Upper lobe of right lung (tissue), 1 donor: ENCODE data around the gene TPCN2. TPM values are rescaled to one million over a fixed set of nuclear protein-coding genes. Genes with fewer than 3 reads are reported as not detected.

ENCODE experiments used
- ATAC-seq: fragments of 200-7000 bp; cut with Tn5 transposase; one replicate; pipeline ENCODE4 v1.9.1; 2020; ENCODE audit warnings: mild to moderate bottlenecking, moderate library complexity
- DNase-seq: peaks from one replicate; pipeline ENCODE4 v3.0.0-alpha.2; 2020
- H3K27ac ChIP-seq: fragments of 200-600 bp; one replicate; pipeline ENCODE4 v1.8.0; 2022
- H3K27me3 ChIP-seq: fragments of 200-600 bp; one replicate; pipeline ENCODE4 v1.8.0; 2022; ENCODE audit warnings: mild to moderate bottlenecking
- H3K36me3 ChIP-seq: fragments of 200-600 bp; one replicate; pipeline ENCODE4 v1.8.0; 2022
- H3K4me1 ChIP-seq: fragments of 200-600 bp; one replicate; pipeline ENCODE4 v1.8.0; 2022
- H3K4me3 ChIP-seq: fragments of 200-600 bp; one replicate; pipeline ENCODE4 v1.8.0; 2022; ENCODE audit warnings: mild to moderate bottlenecking
- H3K9me3 ChIP-seq: fragments of 200-600 bp; one replicate; pipeline ENCODE4 v1.8.0; 2022
- CTCF ChIP-seq: fragments of 200-600 bp; IDR thresholded peaks from one replicate; pipeline ENCODE4 v1.8.0; 2022; ENCODE audit warnings: antibody characterized with exemption
- intact Hi-C: fragments of 100-400 bp; cut with DNase I; formaldehyde crosslinking; loops from one replicate; pipeline ENCODE4 v1.11.0; 2022
- total RNA-seq: library from RNA; stranded (reverse); fragmentation: NEBNext Ultra II Directional; extraction: Animal tissue kit (Norgen Biotek cat#: 25700); gene quantifications from one replicate; pipeline ENCODE4 v1.2.1, GENCODE V29; 2021
- donor health status: DM: no; HTN: yes; CAD: no; lungs with severe emphysema.

The TPCN2 gene
- total RNA-seq, 1 donor from 2014 or later: 16.6 TPM

- Histone ChIP-seq H3K36me3 (no peaks in the 10 kb centered on the region), H3K4me3 (no peak overlapping the region), H3K27me3 (peaks cover 8% of the 10 kb centered on the region), H3K27ac (no peak overlapping the region), H3K9me3 (no peaks in the 10 kb centered on the region), H3K4me1 (peaks cover 12% of the 10 kb centered on the region)
- intact Hi-C loops: no loop called here
- DNase-seq: no peak
- ATAC-seq: no peak
- no peak for TF ChIP-seq CTCF
Measured at GRCh38 chr11:69017951-69018350, 30.8 kb upstream of the TPCN2 start.

GRCh38 chr11:69018924-69019323 lies 29.8 kb upstream of the TPCN2 start:
- Histone ChIP-seq H3K4me3 (no peak overlapping the region), H3K9me3 (no peaks in the 10 kb centered on the region), H3K27ac (no peak overlapping the region), H3K36me3 (no peaks in the 10 kb centered on the region), H3K4me1 (peaks cover 11% of the 10 kb centered on the region), H3K27me3 (no peaks in the 10 kb centered on the region)
- no peak for TF ChIP-seq CTCF
- DNase-seq: no peak
- intact Hi-C loops: no loop called here
- no peak for ATAC-seq

DNA sequence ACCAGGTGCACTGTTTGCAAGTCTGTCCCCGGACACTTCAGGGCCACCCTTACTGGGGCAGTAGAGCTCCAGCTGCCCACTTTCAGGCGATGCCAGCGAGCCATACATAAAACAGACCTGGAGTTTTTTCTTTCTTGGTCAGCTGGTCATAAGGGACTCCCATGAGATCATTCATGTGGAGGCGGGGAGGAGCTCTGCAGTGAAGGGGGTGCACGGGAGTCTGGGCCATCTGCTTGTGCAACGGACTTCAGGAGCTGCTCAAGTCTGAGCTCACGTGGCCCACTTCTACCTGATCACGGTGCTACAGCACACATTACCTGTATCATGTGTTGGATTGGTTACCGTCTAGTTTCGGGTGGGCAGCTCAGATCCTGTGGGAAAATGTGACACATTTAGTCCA lies 26.5 kb upstream of the TPCN2 start:
- ATAC-seq: peak; percentile 47

GRCh38 chr11:69024509-69024908 lies 24.2 kb upstream of the TPCN2 start:
- no peaks in the 10 kb centered on the region for H3K27me3 ChIP-seq
- intact Hi-C loops: no loop called here
- H3K4me1 ChIP-seq: peaks cover 10% of the 10 kb centered on the region
- H3K4me3 ChIP-seq: no peak overlapping the region
- no peak for DNase-seq
- H3K36me3 ChIP-seq: no peaks in the 10 kb centered on the region
- no peaks in the 10 kb centered on the region for H3K9me3 ChIP-seq
- no peak overlapping the region for H3K27ac ChIP-seq
- ATAC-seq: no peak
- no peak for TF ChIP-seq CTCF

More for the DNA sequence above, 26.5 kb upstream of the TPCN2 start:
- TF ChIP-seq CTCF: no peak
- intact Hi-C loops: no loop called here
- H3K9me3 ChIP-seq: no peaks in the 10 kb centered on the region
- H3K27ac ChIP-seq: no peak overlapping the region
- H3K4me1 ChIP-seq: peaks cover 3% of the 10 kb centered on the region
- DNase-seq: no peak
- H3K36me3 ChIP-seq: no peaks in the 10 kb centered on the region
- H3K27me3 ChIP-seq: no peaks in the 10 kb centered on the region
- no peak overlapping the region for H3K4me3 ChIP-seq

GRCh38 chr11:69027704-69028372 lies 20.9 kb upstream of the TPCN2 start:
- peak; percentile 78 for DNase-seq

More at GRCh38 chr11:69027704-69028372, 20.9 kb upstream of the TPCN2 start:
- H3K4me1 ChIP-seq: peaks cover 10% of the 10 kb centered on the region
- no peak overlapping the region for H3K4me3 ChIP-seq
- no peak for TF ChIP-seq CTCF
- ATAC-seq: peak; percentile 93
- intact Hi-C loops: no loop called here
- H3K27ac ChIP-seq: peak overlapping the region; percentile 42
- no peaks in the 10 kb centered on the region for H3K9me3 ChIP-seq
- H3K27me3 ChIP-seq: no peaks in the 10 kb centered on the region
- H3K36me3 ChIP-seq: no peaks in the 10 kb centered on the region
